GM19324 (cell line): ENCODE measurements around the gene ZIC5.

ENCODE experiments used
- ATAC-seq: cut with Tn5 transposase; IDR thresholded peaks from one replicate; pipeline ENCODE4 v1.9.1; 2021; ENCODE audit warnings: mild to moderate bottlenecking, moderate library complexity; ENCODE audit not compliant: unreplicated experiment, low FRiP score

ZIC5 gene

GRCh38 chr13:99988529-99989275 is 17.1 kb upstream of the ZIC5 start:
- no peak for ATAC-seq

- no peak for ATAC-seq
These were observed 15.8 kb upstream of the ZIC5 start for GRCh38 chr13:99987154-99988019.

- no peak for ATAC-seq
These were observed 15.2 kb upstream of the ZIC5 start for GRCh38 chr13:99986741-99987140.

GRCh38 chr13:99985886-99986527 is 14.4 kb upstream of the ZIC5 start:
- ATAC-seq: no peak

GRCh38 chr13:99985241-99985874 is 13.8 kb upstream of the ZIC5 start:
- ATAC-seq: no peak

GRCh38 chr13:99984461-99985240 is 13.1 kb upstream of the ZIC5 start:
- no peak for ATAC-seq

- no peak for ATAC-seq
These were observed 12.2 kb upstream of the ZIC5 start for GRCh38 chr13:99983499-99984401.

GRCh38 chr13:99982731-99983498 is 11.3 kb upstream of the ZIC5 start:
- ATAC-seq: no peak

GRCh38 chr13:99982036-99982730 is 10.6 kb upstream of the ZIC5 start:
- ATAC-seq: no peak

GRCh38 chr13:99981735-99982035 is 10.1 kb upstream of the ZIC5 start, which contains the start of gene ZIC2:
TSS of gene ZIC2 (plus strand) at chr13:99981784. CDS start at chr13:99982065, 281 bp downstream.
- ATAC-seq: no peak

GRCh38 chr13:99980824-99981734 is 9.5 kb upstream of the ZIC5 start:
- no peak for ATAC-seq

- ATAC-seq: no peak
These were observed 8.7 kb upstream of the ZIC5 start for GRCh38 chr13:99980201-99980823.

- ATAC-seq: no peak
These were observed 8.1 kb upstream of the ZIC5 start for GRCh38 chr13:99979453-99980200.

GRCh38 chr13:99978799-99979452 is 7.4 kb upstream of the ZIC5 start:
- ATAC-seq: no peak
